ENCODE measurements around the gene SPEG. TPM values are rescaled to one million over a fixed set of nuclear protein-coding genes. Genes with fewer than 3 reads are reported as not detected.

The SPEG gene
- total and polyA plus RNA-seq, 2 donors (not counting 3 experiments of a cell fraction or from before 2014, with no cell fraction given): 0.84 to 3.5 TPM

DNA sequence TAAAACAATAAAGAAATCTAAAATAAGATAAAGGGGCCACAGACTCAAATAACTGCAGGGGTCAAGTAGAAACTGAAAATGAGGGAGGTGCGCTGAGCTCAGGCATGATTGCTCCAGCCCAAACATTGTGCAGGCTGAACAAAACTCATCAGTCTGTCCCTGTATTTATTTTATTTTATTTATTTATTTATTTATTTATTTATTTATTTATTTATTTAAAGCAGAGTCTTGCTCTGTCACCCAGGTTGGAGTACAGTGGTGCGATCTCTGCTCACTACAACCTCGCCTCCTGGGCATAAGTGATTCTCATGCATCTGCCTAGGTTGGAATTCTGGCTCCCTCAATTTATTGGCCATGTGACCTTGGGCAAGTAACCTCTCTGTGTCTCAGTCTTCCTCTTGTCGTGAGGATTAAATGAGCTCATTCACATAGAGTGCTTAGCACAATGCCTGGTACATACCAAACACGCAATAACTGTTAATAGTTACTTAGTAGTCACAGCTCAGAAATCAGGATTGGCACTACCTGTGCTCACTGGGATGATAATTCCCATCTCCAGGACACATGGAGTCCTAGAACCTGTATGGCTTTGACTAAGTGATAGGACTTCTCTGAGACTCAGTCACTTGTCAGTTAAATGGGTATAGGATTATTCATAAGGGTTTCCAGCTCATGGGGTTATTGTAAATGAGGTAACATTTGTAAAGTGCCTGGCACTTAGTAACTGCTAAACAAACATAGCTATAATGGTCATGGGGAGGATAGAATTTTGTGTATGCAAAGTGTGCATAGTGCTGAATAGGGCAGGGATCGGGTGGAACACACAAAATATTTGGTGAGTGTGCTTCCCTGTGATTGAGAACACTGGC is 6.0 kb downstream of the SPEG start:
- intact Hi-C loops (cut with micrococcal nuclease): no loop called here
- FAIRE-seq: no peak

More for the DNA sequence above, 6.0 kb downstream of the SPEG start:
- H2AFZ ChIP-seq (ENCODE audit: low read depth, low read length): no peak overlapping the region
- H3K27me3 ChIP-seq (ENCODE audit: control insufficient read depth in 2 of 2, insufficient read depth in 2 of 2, low read length in 2 of 2): peaks cover 22 to 37% of the 10 kb centered on the region in 2 experiments
- no peak for DNase-seq (ENCODE audit: low read depth, low spot score)
- H4K20me1 ChIP-seq (replicated peaks; ENCODE audit: control insufficient read depth, extremely low read depth, insufficient read depth, low read length): no peaks in the 10 kb centered on the region
- H3K4me3 ChIP-seq (replicated peaks in 1 of 3; ENCODE audit: insufficient read depth in 1 of 3, low read depth in 1 of 3, low read length in 3 of 3): no peak overlapping the region
- H3K4me1 ChIP-seq (ENCODE audit: control insufficient read depth, extremely low read depth, insufficient read depth, low read length): no peaks in the 10 kb centered on the region
- ChIA-PET POLR2A (no interaction called here), CTCF (interaction anchor here (0.9 to 5.7 kb wide), 4 partner anchors 19 to 89 kb away, joined by 3 to 30 read pairs (median 9); a partner anchor contains a TSS)
- TF ChIP-seq, protein P1, sequence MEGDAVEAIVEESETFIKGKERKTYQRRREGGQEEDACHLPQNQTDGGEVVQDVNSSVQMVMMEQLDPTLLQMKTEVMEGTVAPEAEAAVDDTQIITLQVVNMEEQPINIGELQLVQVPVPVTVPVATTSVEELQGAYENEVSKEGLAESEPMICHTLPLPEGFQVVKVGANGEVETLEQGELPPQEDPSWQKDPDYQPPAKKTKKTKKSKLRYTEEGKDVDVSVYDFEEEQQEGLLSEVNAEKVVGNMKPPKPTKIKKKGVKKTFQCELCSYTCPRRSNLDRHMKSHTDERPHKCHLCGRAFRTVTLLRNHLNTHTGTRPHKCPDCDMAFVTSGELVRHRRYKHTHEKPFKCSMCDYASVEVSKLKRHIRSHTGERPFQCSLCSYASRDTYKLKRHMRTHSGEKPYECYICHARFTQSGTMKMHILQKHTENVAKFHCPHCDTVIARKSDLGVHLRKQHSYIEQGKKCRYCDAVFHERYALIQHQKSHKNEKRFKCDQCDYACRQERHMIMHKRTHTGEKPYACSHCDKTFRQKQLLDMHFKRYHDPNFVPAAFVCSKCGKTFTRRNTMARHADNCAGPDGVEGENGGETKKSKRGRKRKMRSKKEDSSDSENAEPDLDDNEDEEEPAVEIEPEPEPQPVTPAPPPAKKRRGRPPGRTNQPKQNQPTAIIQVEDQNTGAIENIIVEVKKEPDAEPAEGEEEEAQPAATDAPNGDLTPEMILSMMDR (IDR thresholded peaks at IDR 0.05; ENCODE audit: extremely low read depth in 1 of 2, insufficient read depth in 1 of 2, low read depth in 1 of 2, low read length in 2 of 2): no peak
- H3K9me1 ChIP-seq (replicated peaks; ENCODE audit: control insufficient read depth, extremely low read depth, insufficient read depth, low read length): no peaks in the 10 kb centered on the region
- H3K4me2 ChIP-seq (ENCODE audit: insufficient read depth, low read length): no peak overlapping the region
- BruUV-seq (replicated peaks): no TSS peak
- dilution Hi-C loops (cut with MboI; ENCODE audit: extremely low pct_ligation_motif_present, low sequenced_read_pairs): no loop called here
- no peaks in the 10 kb centered on the region for H3K79me2 ChIP-seq (ENCODE audit: control insufficient read depth, insufficient read depth, low read length)
- H3K36me3 ChIP-seq (ENCODE audit: control insufficient read depth in 2 of 2, extremely low read depth in 1 of 2, insufficient read depth in 2 of 2, low read length in 2 of 2): no peaks in the 10 kb centered on the region
- H3K9me3 ChIP-seq (replicated peaks; ENCODE audit: control insufficient read depth, insufficient read depth, low read length): no peaks in the 10 kb centered on the region
- no peak overlapping the region for H3K9ac ChIP-seq (replicated peaks; ENCODE audit: extremely low read depth, insufficient read depth, low read length)
- H3K27ac ChIP-seq (ENCODE audit: insufficient read depth, low read depth, low read length): no peak overlapping the region
